T follicular helper cell (primary cell): ENCODE measurements around the gene SLC22A14.
"Not testable (repeated sequence)": the region's sequence is repeated elsewhere in the genome, so short reads cannot be mapped to it uniquely, and the experiment has no call there.

Experiments
- DNase-seq: peaks from one replicate; pipeline ENCODE4 v3.0.0-alpha.2; 2020; ENCODE audit warnings: low read depth

Gene SLC22A14

GRCh38 chr3:38270606-38271005 lies 11.5 kb upstream of the SLC22A14 start:
- DNase-seq = no peak

GRCh38 chr3:38271553-38271952 lies 10.5 kb upstream of the SLC22A14 start:
- no peak for DNase-seq

- no peak for DNase-seq
Observed at GRCh38 chr3:38274864-38275649, 7.0 kb upstream of the SLC22A14 start.

GRCh38 chr3:38275658-38276057 lies 6.4 kb upstream of the SLC22A14 start:
- DNase-seq = no peak

- no peak for DNase-seq
Observed at GRCh38 chr3:38276081-38276916, 5.8 kb upstream of the SLC22A14 start.

GRCh38 chr3:38276917-38277630 lies 5.0 kb upstream of the SLC22A14 start:
- DNase-seq = no peak

GRCh38 chr3:38278841-38279240 lies 3.3 kb upstream of the SLC22A14 start:
- no peak for DNase-seq

- no peak for DNase-seq
Observed at GRCh38 chr3:38283810-38284755, 2.0 kb downstream of the SLC22A14 start.

GRCh38 chr3:38284756-38285150 lies 2.7 kb downstream of the SLC22A14 start:
- no peak for DNase-seq

- DNase-seq = not testable (repeated sequence)
Observed at GRCh38 chr3:38289286-38290217, 7.5 kb downstream of the SLC22A14 start.

GRCh38 chr3:38297053-38297452 lies 15.0 kb downstream of the SLC22A14 start:
- not testable (repeated sequence) for DNase-seq

GRCh38 chr3:38297537-38297936 lies 15.4 kb downstream of the SLC22A14 start:
- no peak for DNase-seq

GRCh38 chr3:38297947-38298711 lies 16.0 kb downstream of the SLC22A14 start:
- DNase-seq = no peak

- no peak for DNase-seq
Observed at GRCh38 chr3:38306941-38307340, 24.8 kb downstream of the SLC22A14 start.

- no peak for DNase-seq
Observed at GRCh38 chr3:38307599-38307998, 25.5 kb downstream of the SLC22A14 start.

- no peak for DNase-seq
Observed at GRCh38 chr3:38308456-38308855, 26.4 kb downstream of the SLC22A14 start.

- no peak for DNase-seq
Observed at GRCh38 chr3:38311476-38311875, 29.4 kb downstream of the SLC22A14 start.

- DNase-seq = no peak
Observed at GRCh38 chr3:38311941-38312340, 29.8 kb downstream of the SLC22A14 start.

GRCh38 chr3:38312356-38312755 lies 30.3 kb downstream of the SLC22A14 start:
- no peak for DNase-seq
